ENCODE results near the gene CACNA1F. TPM values are rescaled to one million over a fixed set of nuclear protein-coding genes. Genes with fewer than 3 reads are reported as not detected.

Gene CACNA1F
- total and polyA plus RNA-seq, 9 of the 15 experiments (the other 6 are each of a cell fraction or from before 2014, with no cell fraction given), result under 0.01 to 0.41 (median 0.03) TPM; not detected in 3

- TF ChIP-seq, protein P1, sequence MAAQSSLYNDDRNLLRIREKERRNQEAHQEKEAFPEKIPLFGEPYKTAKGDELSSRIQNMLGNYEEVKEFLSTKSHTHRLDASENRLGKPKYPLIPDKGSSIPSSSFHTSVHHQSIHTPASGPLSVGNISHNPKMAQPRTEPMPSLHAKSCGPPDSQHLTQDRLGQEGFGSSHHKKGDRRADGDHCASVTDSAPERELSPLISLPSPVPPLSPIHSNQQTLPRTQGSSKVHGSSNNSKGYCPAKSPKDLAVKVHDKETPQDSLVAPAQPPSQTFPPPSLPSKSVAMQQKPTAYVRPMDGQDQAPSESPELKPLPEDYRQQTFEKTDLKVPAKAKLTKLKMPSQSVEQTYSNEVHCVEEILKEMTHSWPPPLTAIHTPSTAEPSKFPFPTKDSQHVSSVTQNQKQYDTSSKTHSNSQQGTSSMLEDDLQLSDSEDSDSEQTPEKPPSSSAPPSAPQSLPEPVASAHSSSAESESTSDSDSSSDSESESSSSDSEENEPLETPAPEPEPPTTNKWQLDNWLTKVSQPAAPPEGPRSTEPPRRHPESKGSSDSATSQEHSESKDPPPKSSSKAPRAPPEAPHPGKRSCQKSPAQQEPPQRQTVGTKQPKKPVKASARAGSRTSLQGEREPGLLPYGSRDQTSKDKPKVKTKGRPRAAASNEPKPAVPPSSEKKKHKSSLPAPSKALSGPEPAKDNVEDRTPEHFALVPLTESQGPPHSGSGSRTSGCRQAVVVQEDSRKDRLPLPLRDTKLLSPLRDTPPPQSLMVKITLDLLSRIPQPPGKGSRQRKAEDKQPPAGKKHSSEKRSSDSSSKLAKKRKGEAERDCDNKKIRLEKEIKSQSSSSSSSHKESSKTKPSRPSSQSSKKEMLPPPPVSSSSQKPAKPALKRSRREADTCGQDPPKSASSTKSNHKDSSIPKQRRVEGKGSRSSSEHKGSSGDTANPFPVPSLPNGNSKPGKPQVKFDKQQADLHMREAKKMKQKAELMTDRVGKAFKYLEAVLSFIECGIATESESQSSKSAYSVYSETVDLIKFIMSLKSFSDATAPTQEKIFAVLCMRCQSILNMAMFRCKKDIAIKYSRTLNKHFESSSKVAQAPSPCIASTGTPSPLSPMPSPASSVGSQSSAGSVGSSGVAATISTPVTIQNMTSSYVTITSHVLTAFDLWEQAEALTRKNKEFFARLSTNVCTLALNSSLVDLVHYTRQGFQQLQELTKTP (IDR thresholded peaks at IDR 0.05; ENCODE audit: low read depth in 1 of 2, partially characterized antibody in 2 of 2), result no peak
- TF ChIP-seq GABPA (tag; conservative IDR thresholded peaks at IDR 0.05; ENCODE audit: low read depth), result no peak
- no peak for TF ChIP-seq ZBTB7A (IDR thresholded peaks at IDR 0.05; ENCODE audit: borderline replicate concordance, control insufficient read depth, low read depth, low read length)
- no peak for TF ChIP-seq ZNF76 (CRISPR knock-in tag; IDR thresholded peaks at IDR 0.05; ENCODE audit: borderline replicate concordance)
- TF ChIP-seq CTBP1 (IDR thresholded peaks at IDR 0.05; ENCODE audit: borderline replicate concordance), result peak; percentile 26; the same call in 1 of the 2 replicates
- TF ChIP-seq ARHGAP35 (IDR thresholded peaks at IDR 0.05; ENCODE audit: partially characterized antibody), result no peak
- no peak for TF ChIP-seq ZFP1 (CRISPR knock-in tag; IDR thresholded peaks at IDR 0.05)
- TF ChIP-seq NONO (IDR thresholded peaks at IDR 0.05; ENCODE audit: low read depth in 2 of 2, low read length in 1 of 2), result no peak
- no peak for TF ChIP-seq ZC3H8 (IDR thresholded peaks at IDR 0.05)
- no peak for TF ChIP-seq ARID1B (IDR thresholded peaks at IDR 0.05)
- no peak for TF ChIP-seq MAFK (IDR thresholded peaks at IDR 0.05; ENCODE audit: low read length)
- no peak for TF ChIP-seq ZFP30 (CRISPR knock-in tag; IDR thresholded peaks at IDR 0.05; ENCODE audit: borderline replicate concordance)
- TF ChIP-seq GABPB1 (CRISPR knock-in tag; IDR thresholded peaks at IDR 0.05), result no peak
- no peak for TF ChIP-seq MTA1 (IDR thresholded peaks at IDR 0.05; ENCODE audit: borderline replicate concordance)
- no peak for TF ChIP-seq IRF9 (tag; IDR thresholded peaks at IDR 0.05)
- TF ChIP-seq KHSRP (IDR thresholded peaks at IDR 0.05), result no peak
- TF ChIP-seq KAT7 (CRISPR knock-in tag; IDR thresholded peaks at IDR 0.05; ENCODE audit: borderline replicate concordance), result no peak
- TF ChIP-seq, protein P2, sequence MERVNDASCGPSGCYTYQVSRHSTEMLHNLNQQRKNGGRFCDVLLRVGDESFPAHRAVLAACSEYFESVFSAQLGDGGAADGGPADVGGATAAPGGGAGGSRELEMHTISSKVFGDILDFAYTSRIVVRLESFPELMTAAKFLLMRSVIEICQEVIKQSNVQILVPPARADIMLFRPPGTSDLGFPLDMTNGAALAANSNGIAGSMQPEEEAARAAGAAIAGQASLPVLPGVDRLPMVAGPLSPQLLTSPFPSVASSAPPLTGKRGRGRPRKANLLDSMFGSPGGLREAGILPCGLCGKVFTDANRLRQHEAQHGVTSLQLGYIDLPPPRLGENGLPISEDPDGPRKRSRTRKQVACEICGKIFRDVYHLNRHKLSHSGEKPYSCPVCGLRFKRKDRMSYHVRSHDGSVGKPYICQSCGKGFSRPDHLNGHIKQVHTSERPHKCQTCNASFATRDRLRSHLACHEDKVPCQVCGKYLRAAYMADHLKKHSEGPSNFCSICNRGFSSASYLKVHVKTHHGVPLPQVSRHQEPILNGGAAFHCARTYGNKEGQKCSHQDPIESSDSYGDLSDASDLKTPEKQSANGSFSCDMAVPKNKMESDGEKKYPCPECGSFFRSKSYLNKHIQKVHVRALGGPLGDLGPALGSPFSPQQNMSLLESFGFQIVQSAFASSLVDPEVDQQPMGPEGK (CRISPR knock-in tag; IDR thresholded peaks at IDR 0.05; ENCODE audit: borderline replicate concordance), result no peak
- no peak for TF ChIP-seq RBM25 (IDR thresholded peaks at IDR 0.05; ENCODE audit: low read depth, low read length, severe bottlenecking)
- no peak for TF ChIP-seq MECOM (CRISPR knock-in tag; IDR thresholded peaks at IDR 0.05)
- no peak for TF ChIP-seq SAFB (IDR thresholded peaks at IDR 0.05; ENCODE audit: borderline replicate concordance, low read depth, low read length)
These were observed 36.0 kb upstream of the CACNA1F start (continued) for GRCh38 chrX:49269010-49269766.
